SKM-1 treated with dmso at 0.1 percent for 144 hours (cell line): Measurements from ENCODE around the gene CLEC20A.

Source experiments
- DNase-seq: peaks from one replicate; lab custom pipeline; 2025; ENCODE audit not compliant: unreplicated experiment; lab: John Stamatoyannopoulos, UW

The CLEC20A gene

GRCh38 chr1:178477841-178478240 is 18.9 kb downstream of the CLEC20A start:
- DNase-seq = no peak

- DNase-seq = no peak
Measured at GRCh38 chr1:178477373-178477772, 19.4 kb downstream of the CLEC20A start.

GRCh38 chr1:178472531-178472930 is 24.2 kb downstream of the CLEC20A start:
- no peak for DNase-seq

- DNase-seq = no peak
Measured at GRCh38 chr1:178470411-178470960, 26.3 kb downstream of the CLEC20A start.

GRCh38 chr1:178467837-178468236 is 28.9 kb downstream of the CLEC20A start:
- no peak for DNase-seq

GRCh38 chr1:178465011-178465410 is 31.8 kb downstream of the CLEC20A start:
- no peak for DNase-seq

- DNase-seq = no peak
Measured at GRCh38 chr1:178464566-178464965, 32.2 kb downstream of the CLEC20A start.

GRCh38 chr1:178464141-178464540 is 32.6 kb downstream of the CLEC20A start:
- no peak for DNase-seq

- no peak for DNase-seq
Measured at GRCh38 chr1:178461701-178462100, 35.1 kb downstream of the CLEC20A start.

- DNase-seq = no peak
Measured at GRCh38 chr1:178461104-178461503, 35.7 kb downstream of the CLEC20A start.

- DNase-seq = no peak
Measured at GRCh38 chr1:178458203-178458602, 38.6 kb downstream of the CLEC20A start.

GRCh38 chr1:178457651-178458050 is 39.1 kb downstream of the CLEC20A start:
- DNase-seq = no peak

- DNase-seq = no peak
Measured at GRCh38 chr1:178456472-178456871, 40.3 kb downstream of the CLEC20A start.

GRCh38 chr1:178452013-178452412 is 44.8 kb downstream of the CLEC20A start:
- no peak for DNase-seq

- no peak for DNase-seq
Measured at GRCh38 chr1:178451529-178451928, 45.2 kb downstream of the CLEC20A start.

- DNase-seq = no peak
Measured at GRCh38 chr1:178450871-178451270, 45.9 kb downstream of the CLEC20A start.

GRCh38 chr1:178442925-178443324 is 53.8 kb downstream of the CLEC20A start:
- DNase-seq = no peak

- DNase-seq = no peak
Measured at GRCh38 chr1:178438432-178438831, 58.3 kb downstream of the CLEC20A start.

GRCh38 chr1:178436899-178437298 is 59.9 kb downstream of the CLEC20A start:
- DNase-seq = no peak

- no peak for DNase-seq
Measured at GRCh38 chr1:178434899-178435435, 61.8 kb downstream of the CLEC20A start.

GRCh38 chr1:178434360-178434759 is 62.4 kb downstream of the CLEC20A start:
- DNase-seq = no peak
